K562 (cell line): ENCODE data around the gene STMND1. TPM values are rescaled to one million over a fixed set of nuclear protein-coding genes. Genes with fewer than 3 reads are reported as not detected.
A peak's percentile ranks its signal among the peaks of the same experiment; 100 is the strongest.

Experiments
- ATAC-seq: fragments of 200-7000 bp; cut with Tn5 transposase; 3 replicates; pipeline ENCODE4 v1.9.1; 2020; ENCODE audit warnings: moderate library complexity
- BruUV-seq: library from RNA; stranded (reverse); fragments of 400-500 nt; replicated peaks from 2 replicates; lab custom pipeline; 2021; lab: Mats Ljungman, UMichigan
- CTCF ChIA-PET: fragments of 300-600 bp; formaldehyde crosslinking; extraction: SDS; loops from one replicate; lab custom pipeline; 2021; ENCODE audit warnings: low intra/inter-chr PET ratio; lab: Yijun Ruan, JAX
- POLR2A ChIA-PET: fragments of 300-600, 350-650 bp; sonication (Branson Sonifier 250); formaldehyde crosslinking; extraction: SDS; loops from one replicate; lab custom pipeline; 2021; ENCODE audit warnings: antibody characterized with exemption, inconsistent platforms; lab: Yijun Ruan, JAX
- DNase-seq, 4 experiments: peaks; one replicate each; pipeline versions ENCODE4 v3.0.0 to v3.0.0-alpha.2; 2011 to 2018; ENCODE audit warnings: low spot score in 3 of 4, mixed read lengths in 3 of 4; ENCODE audit errors: extremely low read depth in 1 of 4
- FAIRE-seq: peaks from 2 replicates; lab custom pipeline; 2011; peaks lifted over from hg19 to GRCh38; lab: Jason Lieb, UNC
- H2AFZ ChIP-seq: 2 replicates; pipeline ENCODE4 v1.6.0; 2011; ENCODE audit warnings: low read depth, low read length, control low read depth, inconsistent platforms
- H3K27ac ChIP-seq: fragments of 200-600 bp; 3 replicates; pipeline ENCODE4 v1.8.0; 2011; ENCODE audit warnings: low read depth, mild to moderate bottlenecking, control low read depth, inconsistent platforms, low read length, moderate library complexity, mixed read lengths; ENCODE audit errors: extremely low read depth
- H3K27me3 ChIP-seq, 2 experiments: fragments of 300-600 bp in 1 of 2; 2 replicates in 1 of 2; 3 replicates in 1 of 2; pipeline versions ENCODE4 v1.6.0 to v1.8.0; 2011; ENCODE audit warnings: inconsistent platforms in 2 of 2, low read length in 2 of 2, mild to moderate bottlenecking in 1 of 2, mixed read lengths in 1 of 2, moderate library complexity in 1 of 2; ENCODE audit not compliant: control insufficient read depth in 2 of 2, insufficient read depth in 2 of 2
- H3K36me3 ChIP-seq: fragments of 300-600 bp; 3 replicates; pipeline ENCODE4 v1.8.0; 2011; ENCODE audit warnings: mild to moderate bottlenecking, low read length, inconsistent platforms; ENCODE audit not compliant: control insufficient read depth, insufficient read depth
- H3K4me1 ChIP-seq, 2 experiments: fragments of 200-600 bp in 1 of 2; replicated peaks in 1 of 2; 2 replicates in 1 of 2; 3 replicates in 1 of 2; pipeline versions ENCODE4 v1.5.1 to v1.8.0; 2011; ENCODE audit warnings: inconsistent platforms in 2 of 2, low read length in 2 of 2, mild to moderate bottlenecking in 1 of 2, mixed read lengths in 1 of 2, moderate library complexity in 1 of 2; ENCODE audit not compliant: control insufficient read depth in 2 of 2, insufficient read depth in 2 of 2
- H3K4me2 ChIP-seq: 2 replicates; pipeline ENCODE4 v1.6.1; 2011; ENCODE audit warnings: low read length, control low read depth, inconsistent platforms, mixed read lengths; ENCODE audit not compliant: insufficient read depth
- H3K4me3 ChIP-seq: fragments of 200-600 bp; sonication (generic), shearing (Covaris generic); 2 replicates; pipeline ENCODE4 v1.5.1; 2016; ENCODE audit warnings: control low read depth, inconsistent platforms
- H3K79me2 ChIP-seq: fragments of 200-600 bp; 3 replicates; pipeline ENCODE4 v1.8.0; 2011; ENCODE audit warnings: low read length, inconsistent platforms; ENCODE audit not compliant: control insufficient read depth, insufficient read depth
- H3K9ac ChIP-seq, 2 experiments: 2 replicates each; pipeline versions ENCODE4 v1.6.0 to v1.6.1; 2011; ENCODE audit warnings: low read depth in 2 of 2, low read length in 2 of 2, control low read depth in 1 of 2, inconsistent platforms in 1 of 2, mild to moderate bottlenecking in 1 of 2, mixed read lengths in 1 of 2; ENCODE audit not compliant: insufficient read depth in 1 of 2
- H3K9me1 ChIP-seq: one replicate; pipeline ENCODE4 v1.6.0; 2011; ENCODE audit warnings: inconsistent platforms, mild to moderate bottlenecking, low read length, moderate library complexity; ENCODE audit not compliant: control insufficient read depth, insufficient read depth
- H3K9me3 ChIP-seq: replicated peaks from 2 replicates; pipeline ENCODE4 v1.5.1; 2011; ENCODE audit warnings: low read depth, low read length, inconsistent platforms; ENCODE audit not compliant: control insufficient read depth, insufficient read depth
- H4K20me1 ChIP-seq: replicated peaks from 2 replicates; pipeline ENCODE4 v1.6.1; 2011; ENCODE audit warnings: low read length, inconsistent platforms, mixed read lengths; ENCODE audit not compliant: control insufficient read depth, insufficient read depth
- HMBOX1 ChIP-seq: sonication (generic); IDR thresholded peaks from 2 replicates; pipeline ENCODE4 v1.6.1; 2016
- RAD21 ChIP-seq, 2 experiments: fragments of 250-450 bp in 1 of 2; fragments of 450-650 bp in 1 of 2; sonication (Bioruptor Pico) in 1 of 2; formaldehyde crosslinking in 1 of 2; IDR thresholded peaks in 1 of 2; conservative IDR thresholded peaks in 1 of 2; 2 replicates each; pipeline versions ENCODE4 v1.4.0 to v1.8.0; 2020 to 2022; ENCODE audit warnings: mild to moderate bottlenecking in 2 of 2, moderate library complexity in 1 of 2
- ZFP1 ChIP-seq: fragments of 450-650 bp; formaldehyde crosslinking; IDR thresholded peaks from 2 replicates; pipeline ENCODE4 v1.4.0; 2020; ENCODE audit warnings: mild to moderate bottlenecking, mixed read lengths
- WGBS: fragments of 100-300 bp; shearing (Covaris generic); methylation state at CpG from one replicate; pipeline ENCODE4 v1.1.6; 2016; ENCODE audit warnings: low coverage, mixed read lengths; ENCODE audit not compliant: insufficient coverage; ENCODE audit errors: missing lambda C conversion rate; 5-methylcytosine and 5-hydroxymethylcytosine counted together
- in situ Hi-C: fragments of 300-500 bp; cut with MboI; formaldehyde crosslinking; loops from 4 replicates; pipeline ENCODE4 v1.15.0; 2018; ENCODE audit warnings: inconsistent platforms, mixed read lengths
- intact Hi-C: fragments of 100-400 bp; cut with micrococcal nuclease; formaldehyde crosslinking; loops from 2 replicates; pipeline ENCODE4 v1.14.2; 2022
- polyA plus RNA-seq, 8 experiments: library from polyadenylated mRNA; depleted of rRNA in 4 of 8; stranded (reverse) in 5 of 8; unstranded in 3 of 8; fragments of >200 nt; fragmentation: Nextera tagmentation in 2 of 8; fragmentation: Illumina TruSeq in 1 of 8; extraction: Ambion mirVana in 2 of 8; extraction: Trizol in 1 of 8; gene quantifications; 2 replicates each; pipeline versions ENCODE4 v1.2.1 to v1.2.3, GENCODE V29; 2011 to 2014; ENCODE audit warnings: inconsistent platforms in 1 of 8, missing spikeins in 1 of 8
- total RNA-seq, 7 experiments: library from RNA; depleted of rRNA in 6 of 7; stranded (reverse); fragments of >200 nt in 6 of 7; fragmentation: Illumina TruSeq in 2 of 7; extraction: Trizol in 2 of 7; gene quantifications; 2 replicates each; pipeline versions ENCODE4 v1.2.1 to v1.2.3, GENCODE V29; 2011 to 2021; ENCODE audit warnings: low replicate concordance in 1 of 7
- TF ChIP-seq, protein P1 (sequence below), 3 experiments: IDR thresholded peaks in 2 of 3; conservative IDR thresholded peaks in 1 of 3; 2 replicates each; pipeline ENCODE4 v1.5.1; 2011 to 2012; ENCODE audit warnings: low read length in 3 of 3, mild to moderate bottlenecking in 3 of 3, control low read depth in 2 of 3, improper control_type of control experiment in 1 of 3, inconsistent platforms in 1 of 3, low read depth in 1 of 3, mixed read lengths in 1 of 3, moderate library complexity in 1 of 3; ENCODE audit not compliant: insufficient read depth in 2 of 3

Gene STMND1
- total and polyA plus RNA-seq, 9 of the 15 experiments (the other 6 are each of a cell fraction or from before 2014, with no cell fraction given) = not detected

DNA sequence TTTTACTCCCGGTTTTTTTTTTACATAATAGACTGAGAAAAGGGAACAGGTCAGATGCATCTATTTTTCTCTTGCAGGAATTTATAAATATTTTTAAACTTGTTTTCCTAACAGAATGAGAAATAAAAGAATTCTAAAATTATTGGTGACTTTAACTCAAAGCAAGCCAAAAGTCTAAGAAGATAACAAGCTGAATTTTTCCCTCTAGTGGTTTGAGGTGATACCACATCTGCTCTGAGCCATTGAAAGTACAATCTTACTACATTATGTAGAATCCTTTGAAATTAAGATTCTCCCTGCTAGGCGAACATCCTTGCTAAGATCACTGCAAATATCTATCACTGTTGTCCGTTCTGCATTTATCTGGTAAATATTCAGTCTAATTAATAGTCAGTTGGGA is 10.7 kb upstream of the STMND1 start:
- no peaks in the 10 kb centered on the region for H4K20me1 ChIP-seq
- FAIRE-seq (no peak), ATAC-seq (no peak; the same call in 2 of the 3 replicates), DNase-seq (peak in 1 of 4 experiments; percentile 20)
- H3K36me3 ChIP-seq = no peaks in the 10 kb centered on the region
- H3K4me3 ChIP-seq = no peak overlapping the region
- H3K9ac ChIP-seq = no peak overlapping the region
- no peaks in the 10 kb centered on the region for H3K79me2 ChIP-seq
- CTCF ChIA-PET = interaction anchor here (0.6 kb wide), 1 partner anchor 322 kb away, joined by 4 read pairs; no protein-coding TSS in a partner anchor
- POLR2A ChIA-PET = interaction anchor here (1.1 to 1.3 kb wide), 2 partner anchors 9 to 352 kb away, joined by 4 read pairs; no protein-coding TSS in a partner anchor
- no peak overlapping the region for H2AFZ ChIP-seq
- peaks cover 2 to 6% of the 10 kb centered on the region in 2 experiments; a peak in 3 of 5 replicates for H3K27me3 ChIP-seq
- in situ Hi-C loops (no loop called here), intact Hi-C loops (no loop called here)
- H3K4me2 ChIP-seq = no peak overlapping the region
- TF ChIP-seq HMBOX1 = no peak
- no peaks in the 10 kb centered on the region for H3K4me1 ChIP-seq
- H3K9me3 ChIP-seq = no peaks in the 10 kb centered on the region
- H3K27ac ChIP-seq = no peak overlapping the region
- no peaks in the 10 kb centered on the region for H3K9me1 ChIP-seq
- whole genome bisulfite sequencing = 1% methylated on average over 3 of the region's 3 CpGs
- BruUV-seq = no TSS peak

DNA sequence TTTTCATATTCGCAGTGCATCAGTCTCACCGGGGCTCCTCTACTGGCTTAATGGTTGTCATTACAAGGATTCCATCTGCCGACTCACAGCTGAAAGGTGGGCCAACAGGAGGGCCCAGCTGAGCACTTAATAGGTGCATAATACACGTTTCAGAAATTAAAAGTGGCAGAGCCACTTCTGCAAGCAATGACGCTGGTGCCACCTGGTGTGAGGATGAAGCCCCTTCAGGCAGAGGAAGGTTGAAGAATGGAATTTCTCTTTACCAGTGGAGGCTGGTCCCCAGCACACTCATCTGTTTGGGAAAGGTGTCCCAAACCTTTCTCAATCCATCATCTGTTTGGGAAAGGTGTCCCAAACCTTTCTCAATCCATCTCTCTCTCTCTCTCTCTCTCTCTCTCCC is 8.2 kb upstream of the STMND1 start:
- CTCF ChIA-PET = no interaction called here
- no peak overlapping the region for H3K4me3 ChIP-seq
- peak in 1 of 4 experiments; percentile 4 for DNase-seq
- in situ Hi-C loops = no loop called here
- no peak for ATAC-seq
- TF ChIP-seq ZFP1 (no peak), RAD21 (CRISPR knock-in tag; conservative IDR thresholded peaks at IDR 0.05 in 1 of 2, IDR thresholded peaks at IDR 0.05 in 1 of 2) (0 out of 4 replicates have a peak, but pooled peaks of 1 of the 2 experiments have one; percentile 13)
- TF ChIP-seq, protein P1, sequence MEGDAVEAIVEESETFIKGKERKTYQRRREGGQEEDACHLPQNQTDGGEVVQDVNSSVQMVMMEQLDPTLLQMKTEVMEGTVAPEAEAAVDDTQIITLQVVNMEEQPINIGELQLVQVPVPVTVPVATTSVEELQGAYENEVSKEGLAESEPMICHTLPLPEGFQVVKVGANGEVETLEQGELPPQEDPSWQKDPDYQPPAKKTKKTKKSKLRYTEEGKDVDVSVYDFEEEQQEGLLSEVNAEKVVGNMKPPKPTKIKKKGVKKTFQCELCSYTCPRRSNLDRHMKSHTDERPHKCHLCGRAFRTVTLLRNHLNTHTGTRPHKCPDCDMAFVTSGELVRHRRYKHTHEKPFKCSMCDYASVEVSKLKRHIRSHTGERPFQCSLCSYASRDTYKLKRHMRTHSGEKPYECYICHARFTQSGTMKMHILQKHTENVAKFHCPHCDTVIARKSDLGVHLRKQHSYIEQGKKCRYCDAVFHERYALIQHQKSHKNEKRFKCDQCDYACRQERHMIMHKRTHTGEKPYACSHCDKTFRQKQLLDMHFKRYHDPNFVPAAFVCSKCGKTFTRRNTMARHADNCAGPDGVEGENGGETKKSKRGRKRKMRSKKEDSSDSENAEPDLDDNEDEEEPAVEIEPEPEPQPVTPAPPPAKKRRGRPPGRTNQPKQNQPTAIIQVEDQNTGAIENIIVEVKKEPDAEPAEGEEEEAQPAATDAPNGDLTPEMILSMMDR (IDR thresholded peaks at IDR 0.05 in 2 of 3, conservative IDR thresholded peaks at IDR 0.05 in 1 of 3; ENCODE audit: insufficient read depth in 2 of 3, low read depth in 1 of 3, low read length in 3 of 3) = peak in 2 of 3 experiments; percentile 30; a peak in 3 of 6 replicates
- no peaks in the 10 kb centered on the region for H3K79me2 ChIP-seq
- no peaks in the 10 kb centered on the region for H3K36me3 ChIP-seq
- POLR2A ChIA-PET = no interaction called here
- no peaks in the 10 kb centered on the region for H3K4me1 ChIP-seq
- no peaks in the 10 kb centered on the region for H3K9me1 ChIP-seq
- intact Hi-C loops = no loop called here
- no peak overlapping the region for H3K9ac ChIP-seq
- H3K27me3 ChIP-seq = peaks cover 2 to 6% of the 10 kb centered on the region in 2 experiments; a peak in 3 of 5 replicates
- FAIRE-seq = peak; percentile 35
- H3K27ac ChIP-seq = no peak overlapping the region
- no peaks in the 10 kb centered on the region for H3K9me3 ChIP-seq
- H3K4me2 ChIP-seq = no peak overlapping the region
- BruUV-seq = no TSS peak
- no peaks in the 10 kb centered on the region for H4K20me1 ChIP-seq
- 0% methylated on average over 5 of the region's 5 CpGs for WGBS
- H2AFZ ChIP-seq = no peak overlapping the region
